GM18519 (cell line): ENCODE measurements around the gene TMED3.

ENCODE experiments used
- ATAC-seq: cut with Tn5 transposase; IDR thresholded peaks from one replicate; pipeline ENCODE4 v1.9.1; 2021; ENCODE audit warnings: mild to moderate bottlenecking, moderate library complexity; ENCODE audit not compliant: unreplicated experiment, low FRiP score

TMED3 gene

GRCh38 chr15:79372428-79372827 lies 61.5 kb downstream of the TMED3 start:
- no peak for ATAC-seq
